ENCODE data around the gene DNMBP. TPM values are rescaled to one million over a fixed set of nuclear protein-coding genes. Genes with fewer than 3 reads are reported as not detected.

Gene DNMBP
- total and polyA plus RNA-seq, 2 donors (not counting 3 experiments of a cell fraction or from before 2014, with no cell fraction given), result 32.0 to 53.4 TPM

DNA sequence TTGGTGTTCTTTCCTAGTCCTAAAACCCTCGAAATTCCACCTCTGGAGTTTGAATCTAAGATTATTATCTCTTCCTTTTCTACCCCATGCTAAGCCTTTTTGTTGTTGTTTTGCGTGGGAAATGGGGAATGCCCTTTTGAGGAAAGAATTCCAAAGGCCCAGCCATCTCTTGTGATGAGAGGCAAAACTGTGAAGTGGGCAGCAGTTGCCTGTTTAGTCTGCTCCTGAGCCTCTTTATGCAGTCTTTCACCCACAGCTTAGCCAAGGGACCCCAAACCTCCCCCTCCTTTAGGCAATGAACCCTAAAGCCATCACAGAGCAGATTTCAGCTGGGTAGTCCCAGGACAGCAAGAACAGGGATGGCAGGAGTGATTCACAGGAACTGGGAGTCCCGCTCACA, 95.5 kb downstream of the DNMBP start:
- no peak overlapping the region for H3K4me2 ChIP-seq (ENCODE audit: insufficient read depth, low read length)
- H3K27ac ChIP-seq (ENCODE audit: insufficient read depth, low read depth, low read length), result peak overlapping the region; percentile 12
- peaks cover 92% of the 10 kb centered on the region for H3K79me2 ChIP-seq (ENCODE audit: control insufficient read depth, insufficient read depth, low read length)
- H3K9me1 ChIP-seq (replicated peaks; ENCODE audit: control insufficient read depth, extremely low read depth, insufficient read depth, low read length), result no peaks in the 10 kb centered on the region
- no peaks in the 10 kb centered on the region for H3K9me3 ChIP-seq (replicated peaks; ENCODE audit: control insufficient read depth, insufficient read depth, low read length)
- no peaks in the 10 kb centered on the region for H3K27me3 ChIP-seq (ENCODE audit: control insufficient read depth in 2 of 2, insufficient read depth in 2 of 2, low read length in 2 of 2)
- H3K4me3 ChIP-seq (replicated peaks in 1 of 3; ENCODE audit: insufficient read depth in 1 of 3, low read depth in 1 of 3, low read length in 3 of 3), result no peak overlapping the region
- ChIA-PET POLR2A (interaction anchor here (1.1 kb wide), 1 partner anchor 91 kb away, joined by 6 read pairs; no protein-coding TSS in a partner anchor), CTCF (interaction anchor here (0.6 to 2.0 kb wide), 7 partner anchors 13 to 132 kb away, joined by 3 to 10 read pairs (median 3); partner anchors contain the start of gene DNMBP)
- dilution Hi-C loops (cut with MboI; ENCODE audit: extremely low pct_ligation_motif_present, low sequenced_read_pairs), result no loop called here
- intact Hi-C loops (cut with micrococcal nuclease), result no loop called here
- H3K4me1 ChIP-seq (ENCODE audit: control insufficient read depth, extremely low read depth, insufficient read depth, low read length), result peaks cover 37% of the 10 kb centered on the region
- no peaks in the 10 kb centered on the region for H4K20me1 ChIP-seq (replicated peaks; ENCODE audit: control insufficient read depth, extremely low read depth, insufficient read depth, low read length)
- no peak for FAIRE-seq
- no TSS peak for BruUV-seq (replicated peaks)
- H2AFZ ChIP-seq (ENCODE audit: low read depth, low read length), result no peak overlapping the region
- DNase-seq (ENCODE audit: low read depth, low spot score), result peak; percentile 25
- no peaks in the 10 kb centered on the region for H3K36me3 ChIP-seq (ENCODE audit: control insufficient read depth in 2 of 2, extremely low read depth in 1 of 2, insufficient read depth in 2 of 2, low read length in 2 of 2)
- H3K9ac ChIP-seq (replicated peaks; ENCODE audit: extremely low read depth, insufficient read depth, low read length), result no peak overlapping the region
- no peak for TF ChIP-seq EZH2 (IDR thresholded peaks at IDR 0.05; ENCODE audit: borderline replicate concordance, low read depth, low read length, severe bottlenecking)

DNA sequence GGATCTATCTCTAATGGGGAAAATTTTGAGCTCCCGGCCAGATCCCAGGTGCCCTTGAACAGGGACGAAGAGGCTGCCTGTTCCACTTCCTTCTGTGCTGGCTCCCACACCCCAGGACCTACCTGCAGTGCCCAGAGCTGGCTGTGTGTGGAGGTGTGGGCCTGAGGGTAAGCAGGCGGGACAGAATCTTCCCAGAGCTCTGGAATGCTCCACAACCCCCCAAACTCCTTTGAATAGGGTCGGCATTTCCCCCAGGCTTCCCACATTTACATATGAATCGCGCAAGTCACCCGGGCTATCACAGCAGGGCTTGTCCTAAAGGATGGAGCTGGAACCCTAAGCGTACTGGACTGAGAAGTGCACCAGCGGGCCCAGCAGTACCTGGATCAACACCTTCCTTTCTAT, 95.9 kb downstream of the DNMBP start:
- H3K27me3 ChIP-seq (ENCODE audit: control insufficient read depth in 2 of 2, insufficient read depth in 2 of 2, low read length in 2 of 2), result no peaks in the 10 kb centered on the region
- no peak overlapping the region for H3K9ac ChIP-seq (replicated peaks; ENCODE audit: extremely low read depth, insufficient read depth, low read length)
- ChIA-PET CTCF (interaction anchor here (0.6 to 2.0 kb wide), 8 partner anchors 13 to 132 kb away, joined by 3 to 10 read pairs (median 4); partner anchors contain the start of gene DNMBP), POLR2A (interaction anchor here (1.1 kb wide), 1 partner anchor 92 kb away, joined by 6 read pairs; no protein-coding TSS in a partner anchor)
- no peaks in the 10 kb centered on the region for H4K20me1 ChIP-seq (replicated peaks; ENCODE audit: control insufficient read depth, extremely low read depth, insufficient read depth, low read length)
- H3K4me1 ChIP-seq (ENCODE audit: control insufficient read depth, extremely low read depth, insufficient read depth, low read length), result peaks cover 37% of the 10 kb centered on the region
- H3K36me3 ChIP-seq (ENCODE audit: control insufficient read depth in 2 of 2, extremely low read depth in 1 of 2, insufficient read depth in 2 of 2, low read length in 2 of 2), result peaks cover under 1% of the 10 kb centered on the region in 2 experiments
- no peak overlapping the region for H3K4me2 ChIP-seq (ENCODE audit: insufficient read depth, low read length)
- dilution Hi-C loops (cut with MboI; ENCODE audit: extremely low pct_ligation_motif_present, low sequenced_read_pairs) (no loop called here), intact Hi-C loops (cut with micrococcal nuclease) (no loop called here)
- no peaks in the 10 kb centered on the region for H3K9me3 ChIP-seq (replicated peaks; ENCODE audit: control insufficient read depth, insufficient read depth, low read length)
- no peak overlapping the region for H2AFZ ChIP-seq (ENCODE audit: low read depth, low read length)
- FAIRE-seq (no peak), DNase-seq (ENCODE audit: low read depth, low spot score) (peak; percentile 44)
- peak; percentile 13 for TF ChIP-seq POLR2AphosphoS5 (IDR thresholded peaks at IDR 0.05; ENCODE audit: insufficient read depth, low read depth, low read length)
- TF ChIP-seq, protein P1, sequence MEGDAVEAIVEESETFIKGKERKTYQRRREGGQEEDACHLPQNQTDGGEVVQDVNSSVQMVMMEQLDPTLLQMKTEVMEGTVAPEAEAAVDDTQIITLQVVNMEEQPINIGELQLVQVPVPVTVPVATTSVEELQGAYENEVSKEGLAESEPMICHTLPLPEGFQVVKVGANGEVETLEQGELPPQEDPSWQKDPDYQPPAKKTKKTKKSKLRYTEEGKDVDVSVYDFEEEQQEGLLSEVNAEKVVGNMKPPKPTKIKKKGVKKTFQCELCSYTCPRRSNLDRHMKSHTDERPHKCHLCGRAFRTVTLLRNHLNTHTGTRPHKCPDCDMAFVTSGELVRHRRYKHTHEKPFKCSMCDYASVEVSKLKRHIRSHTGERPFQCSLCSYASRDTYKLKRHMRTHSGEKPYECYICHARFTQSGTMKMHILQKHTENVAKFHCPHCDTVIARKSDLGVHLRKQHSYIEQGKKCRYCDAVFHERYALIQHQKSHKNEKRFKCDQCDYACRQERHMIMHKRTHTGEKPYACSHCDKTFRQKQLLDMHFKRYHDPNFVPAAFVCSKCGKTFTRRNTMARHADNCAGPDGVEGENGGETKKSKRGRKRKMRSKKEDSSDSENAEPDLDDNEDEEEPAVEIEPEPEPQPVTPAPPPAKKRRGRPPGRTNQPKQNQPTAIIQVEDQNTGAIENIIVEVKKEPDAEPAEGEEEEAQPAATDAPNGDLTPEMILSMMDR (IDR thresholded peaks at IDR 0.05; ENCODE audit: extremely low read depth in 1 of 2, insufficient read depth in 1 of 2, low read depth in 1 of 2, low read length in 2 of 2), result peak; percentile 8 to 18
- no peak for TF ChIP-seq GATA2 (IDR thresholded peaks at IDR 0.05; ENCODE audit: insufficient read depth, insufficient read length, low read depth, low read length)
- TF ChIP-seq MYC (IDR thresholded peaks at IDR 0.05; ENCODE audit: low read depth, low read length), result no peak
- TF ChIP-seq JUN (IDR thresholded peaks at IDR 0.05; ENCODE audit: borderline replicate concordance, insufficient read depth, insufficient read length, low read depth), result no peak
- no TSS peak for BruUV-seq (replicated peaks)
- peaks cover 92% of the 10 kb centered on the region for H3K79me2 ChIP-seq (ENCODE audit: control insufficient read depth, insufficient read depth, low read length)
- H3K9me1 ChIP-seq (replicated peaks; ENCODE audit: control insufficient read depth, extremely low read depth, insufficient read depth, low read length), result no peaks in the 10 kb centered on the region
- no peak overlapping the region for H3K4me3 ChIP-seq (replicated peaks in 1 of 3; ENCODE audit: insufficient read depth in 1 of 3, low read depth in 1 of 3, low read length in 3 of 3)
- H3K27ac ChIP-seq (ENCODE audit: insufficient read depth, low read depth, low read length), result peak overlapping the region; percentile 12

Measured in endothelial cell of umbilical vein (primary cell).